Natural killer cell (primary cell): ENCODE data around the gene KRTAP10-9. TPM values are rescaled to one million over a fixed set of nuclear protein-coding genes. Genes with fewer than 3 reads are reported as not detected.

Experiments used
- ATAC-seq, 3 donors: fragments of 150-1000 bp in 2 of 3; fragments of 200-7000 bp in 1 of 3; cut with Tn5 transposase; 1 replicate in 1 of 3; 2 replicates in 2 of 3; pipeline ENCODE4 v1.10.0; 2021; ENCODE audit warnings: mild to moderate bottlenecking in 2 of 3, moderate library complexity in 2 of 3
- DNase-seq, 2 donors: peaks; one replicate each; pipeline versions ENCODE4 v3.0.0 to v3.0.0-alpha.2; 2013 to 2021; ENCODE audit warnings: mixed read lengths in 1 of 2
- H3K27ac ChIP-seq: one replicate; pipeline ENCODE4 v1.5.1; 2013; ENCODE audit warnings: mild to moderate bottlenecking, low read length
- H3K27me3 ChIP-seq: one replicate; pipeline ENCODE4 v1.6.1; 2013; ENCODE audit warnings: low read length; ENCODE audit not compliant: control insufficient read depth, insufficient read depth
- H3K36me3 ChIP-seq: one replicate; pipeline ENCODE4 v1.6.1; 2013; ENCODE audit warnings: low read length; ENCODE audit not compliant: control insufficient read depth, insufficient read depth
- H3K4me1 ChIP-seq: one replicate; pipeline ENCODE4 v1.6.1; 2013; ENCODE audit warnings: low read length; ENCODE audit not compliant: control insufficient read depth, insufficient read depth
- H3K4me3 ChIP-seq: one replicate; pipeline ENCODE4 v1.5.1; 2013; ENCODE audit warnings: low read length
- H3K9me3 ChIP-seq: one replicate; pipeline ENCODE4 v1.6.1; 2013; ENCODE audit warnings: low read length; ENCODE audit not compliant: control insufficient read depth, insufficient read depth
- H3K27ac Mint-ChIP-seq, 2 donors: one replicate each; pipeline ENCODE4 v1.8.0; 2022; ENCODE audit warnings: mild to moderate bottlenecking in 2 of 2, mixed read lengths in 2 of 2, moderate library complexity in 1 of 2
- H3K27me3 Mint-ChIP-seq, 2 donors: one replicate each; pipeline ENCODE4 v1.8.0; 2022; ENCODE audit warnings: low read depth in 2 of 2, mixed read lengths in 2 of 2
- H3K36me3 Mint-ChIP-seq: one replicate; pipeline ENCODE4 v1.8.0; 2022; ENCODE audit warnings: mixed read lengths
- H3K4me1 Mint-ChIP-seq, 2 donors: one replicate each; pipeline ENCODE4 v1.8.0; 2022; ENCODE audit warnings: mixed read lengths in 2 of 2
- H3K4me3 Mint-ChIP-seq: one replicate; pipeline ENCODE4 v1.8.0; 2022; ENCODE audit warnings: mild to moderate bottlenecking, moderate library complexity, mixed read lengths
- H3K9me3 Mint-ChIP-seq, 2 donors: one replicate each; pipeline ENCODE4 v1.8.0; 2022; ENCODE audit warnings: mixed read lengths in 2 of 2
- WGBS: methylation state at CpG from one replicate; pipeline ENCODE4 v1.1.7; 2013; ENCODE audit warnings: missing lambda C conversion rate; ENCODE audit not compliant: insufficient coverage; 5-methylcytosine and 5-hydroxymethylcytosine counted together
- intact Hi-C: fragments of 100-400 bp; cut with micrococcal nuclease; formaldehyde crosslinking; loops from one replicate; pipeline ENCODE4 v1.14.2; 2022
- total RNA-seq, 4 donors: library from RNA; stranded (reverse); fragments of 120-200 nt in 1 of 4; gene quantifications; one replicate each; pipeline versions ENCODE4 v1.2.3 to v1.2.4, GENCODE V29; 2013 to 2022
- TF ChIP-seq, protein P1 (sequence below): fragments of 200-600 bp; IDR thresholded peaks from one replicate; pipeline ENCODE4 v1.8.0; 2022; ENCODE audit warnings: antibody characterized with exemption

Gene KRTAP10-9
- total RNA-seq, 3 donors from 2014 or later (not counting 1 experiment from before 2014, with no cell fraction given): not detected

- Histone ChIP-seq H3K9me3 (peaks cover 13% of the 10 kb centered on the region), H3K4me3 (no peak overlapping the region), H3K36me3 (no peaks in the 10 kb centered on the region), H3K27ac (no peak overlapping the region), H3K27me3 (peaks cover 2% of the 10 kb centered on the region), H3K4me1 (peaks cover 6% of the 10 kb centered on the region)
- intact Hi-C loops: no loop called here
- Mint-ChIP-seq H3K27me3 (peaks cover 5 to 9% of the 10 kb centered on the region in 2 donors), H3K27ac (no peak overlapping the region), H3K4me1 (peaks cover 0 to 13% of the 10 kb centered on the region in 2 donors), H3K9me3 (peaks cover 4 to 10% of the 10 kb centered on the region in 2 donors), H3K36me3 (peaks cover 11% of the 10 kb centered on the region), H3K4me3 (no peak overlapping the region)
- TF ChIP-seq, protein P1, sequence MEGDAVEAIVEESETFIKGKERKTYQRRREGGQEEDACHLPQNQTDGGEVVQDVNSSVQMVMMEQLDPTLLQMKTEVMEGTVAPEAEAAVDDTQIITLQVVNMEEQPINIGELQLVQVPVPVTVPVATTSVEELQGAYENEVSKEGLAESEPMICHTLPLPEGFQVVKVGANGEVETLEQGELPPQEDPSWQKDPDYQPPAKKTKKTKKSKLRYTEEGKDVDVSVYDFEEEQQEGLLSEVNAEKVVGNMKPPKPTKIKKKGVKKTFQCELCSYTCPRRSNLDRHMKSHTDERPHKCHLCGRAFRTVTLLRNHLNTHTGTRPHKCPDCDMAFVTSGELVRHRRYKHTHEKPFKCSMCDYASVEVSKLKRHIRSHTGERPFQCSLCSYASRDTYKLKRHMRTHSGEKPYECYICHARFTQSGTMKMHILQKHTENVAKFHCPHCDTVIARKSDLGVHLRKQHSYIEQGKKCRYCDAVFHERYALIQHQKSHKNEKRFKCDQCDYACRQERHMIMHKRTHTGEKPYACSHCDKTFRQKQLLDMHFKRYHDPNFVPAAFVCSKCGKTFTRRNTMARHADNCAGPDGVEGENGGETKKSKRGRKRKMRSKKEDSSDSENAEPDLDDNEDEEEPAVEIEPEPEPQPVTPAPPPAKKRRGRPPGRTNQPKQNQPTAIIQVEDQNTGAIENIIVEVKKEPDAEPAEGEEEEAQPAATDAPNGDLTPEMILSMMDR: no peak
- WGBS: 72% methylated on average over 8 of the region's 8 CpGs
- ATAC-seq: no peak
- no peak for DNase-seq
Measured at GRCh38 chr21:44647222-44647552, 20.3 kb downstream of the KRTAP10-9 start.

GRCh38 chr21:44648557-44649311 is 21.8 kb downstream of the KRTAP10-9 start:
- ATAC-seq (no peak), DNase-seq (no peak)
- H3K4me1 Mint-ChIP-seq: peaks cover 3 to 14% of the 10 kb centered on the region in 2 donors
- peaks cover 5 to 9% of the 10 kb centered on the region in 2 donors for H3K27me3 Mint-ChIP-seq
- H3K27ac Mint-ChIP-seq: no peak overlapping the region
- Histone ChIP-seq H3K4me1 (peaks cover 8% of the 10 kb centered on the region), H3K9me3 (peaks cover 11% of the 10 kb centered on the region), H3K36me3 (no peaks in the 10 kb centered on the region), H3K4me3 (no peak overlapping the region), H3K27ac (no peak overlapping the region), H3K27me3 (peaks cover 2% of the 10 kb centered on the region)
- intact Hi-C loops: no loop called here
- H3K9me3 Mint-ChIP-seq: peaks cover 4 to 10% of the 10 kb centered on the region in 2 donors
- no peak overlapping the region for H3K4me3 Mint-ChIP-seq
- H3K36me3 Mint-ChIP-seq: peaks cover 11% of the 10 kb centered on the region
- TF ChIP-seq, protein P1: no peak
- 81% methylated on average over 33 of the region's 33 CpGs for WGBS

DNA sequence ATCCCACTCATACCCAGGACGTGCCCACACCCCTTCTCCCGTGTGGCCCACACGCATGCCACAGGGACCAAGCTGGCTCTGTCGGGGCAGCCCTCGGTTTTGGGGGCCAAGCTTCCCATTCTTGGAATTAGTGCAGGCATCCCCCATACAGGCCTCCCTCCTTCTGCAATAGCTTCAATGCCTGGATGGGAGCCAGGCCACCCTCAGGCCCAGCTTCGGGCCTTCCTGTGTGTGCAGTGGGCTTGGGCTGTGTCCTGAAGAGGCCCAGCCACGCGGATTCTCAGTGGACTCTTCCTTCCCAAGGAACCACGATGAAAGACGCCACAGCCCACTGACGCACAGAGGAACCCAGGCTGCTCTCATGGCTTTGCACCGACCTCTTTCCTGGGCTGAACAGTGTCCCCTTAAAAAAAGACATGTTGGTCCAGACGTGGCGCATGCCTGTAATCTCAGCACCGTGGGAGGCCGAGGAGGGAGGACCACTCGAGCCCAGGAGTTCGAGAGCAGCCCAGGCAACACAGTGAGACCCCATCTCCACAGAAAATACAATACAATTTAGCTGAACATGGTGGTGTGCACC is 22.7 kb downstream of the KRTAP10-9 start:
- H3K27ac ChIP-seq: no peak overlapping the region
- H3K4me3 Mint-ChIP-seq: no peak overlapping the region
- intact Hi-C loops: no loop called here
- DNase-seq: no peak
- TF ChIP-seq, protein P1: no peak
- no peak for ATAC-seq
- peaks cover 11 to 21% of the 10 kb centered on the region in 2 donors for H3K4me1 Mint-ChIP-seq
- H3K9me3 Mint-ChIP-seq: peaks cover 4 to 5% of the 10 kb centered on the region in 2 donors
- H3K4me3 ChIP-seq: no peak overlapping the region
- 93% methylated on average over 18 of the region's 18 CpGs for WGBS
- peaks cover 17% of the 10 kb centered on the region for H3K4me1 ChIP-seq
- no peaks in the 10 kb centered on the region for H3K36me3 ChIP-seq
- H3K27me3 ChIP-seq: peaks cover 2% of the 10 kb centered on the region
- H3K27me3 Mint-ChIP-seq: peaks cover 5 to 8% of the 10 kb centered on the region in 2 donors
- H3K36me3 Mint-ChIP-seq: peaks cover 5% of the 10 kb centered on the region
- no peak overlapping the region for H3K27ac Mint-ChIP-seq
- H3K9me3 ChIP-seq: peaks cover 6% of the 10 kb centered on the region
